Astrocyte (in vitro differentiated cells and primary cell): ENCODE data around the gene RAB11FIP5. TPM values are rescaled to one million over a fixed set of nuclear protein-coding genes. Genes with fewer than 3 reads are reported as not detected.

ENCODE experiments used
- DNase-seq: peaks from one replicate; pipeline ENCODE4 v3.0.0-alpha.2; 2010; ENCODE audit warnings: low read depth
- FAIRE-seq: peaks from 2 replicates; lab custom pipeline; 2011; peaks lifted over from hg19 to GRCh38; lab: Jason Lieb, UNC
- H2AFZ ChIP-seq: 2 replicates; pipeline ENCODE4 v1.6.0; 2012; ENCODE audit warnings: low read depth, low read length, inconsistent platforms
- H3K27ac ChIP-seq: 2 replicates; pipeline ENCODE4 v1.5.1; 2011; ENCODE audit warnings: low read depth, low read length, inconsistent platforms
- H3K27me3 ChIP-seq: 2 replicates; pipeline ENCODE4 v1.6.0; 2011; ENCODE audit warnings: low read length, inconsistent platforms; ENCODE audit not compliant: insufficient read depth
- H3K36me3 ChIP-seq: 2 replicates; pipeline ENCODE4 v1.5.1; 2011; ENCODE audit warnings: low read length, inconsistent platforms; ENCODE audit not compliant: insufficient read depth
- H3K4me1 ChIP-seq: 2 replicates; pipeline ENCODE4 v1.5.1; 2011; ENCODE audit warnings: low read length, inconsistent platforms; ENCODE audit not compliant: insufficient read depth
- H3K4me2 ChIP-seq: 2 replicates; pipeline ENCODE4 v1.6.0; 2012; ENCODE audit warnings: low read length, inconsistent platforms
- H3K4me3 ChIP-seq: 2 replicates; pipeline ENCODE4 v1.5.1; 2011; ENCODE audit warnings: low read depth, mild to moderate bottlenecking, low read length, inconsistent platforms; ENCODE audit not compliant: insufficient read depth
- H3K79me2 ChIP-seq: 2 replicates; pipeline ENCODE4 v1.6.0; 2012; ENCODE audit warnings: mild to moderate bottlenecking, low read length, inconsistent platforms; ENCODE audit not compliant: insufficient read depth
- H3K9ac ChIP-seq: 2 replicates; pipeline ENCODE4 v1.6.0; 2012; ENCODE audit warnings: mild to moderate bottlenecking, low read length, inconsistent platforms
- H3K9me3 ChIP-seq: 2 replicates; pipeline ENCODE4 v1.5.1; 2012; ENCODE audit warnings: low read depth, mild to moderate bottlenecking, low read length, inconsistent platforms; ENCODE audit not compliant: insufficient read depth
- H4K20me1 ChIP-seq: 2 replicates; pipeline ENCODE4 v1.6.0; 2012; ENCODE audit warnings: low read length, inconsistent platforms; ENCODE audit not compliant: insufficient read depth
- H3K27ac Mint-ChIP-seq: one replicate; pipeline ENCODE4 v1.8.0; 2021; ENCODE audit warnings: mild to moderate bottlenecking, mixed read lengths; ENCODE audit not compliant: unreplicated experiment
- H3K27me3 Mint-ChIP-seq: one replicate; pipeline ENCODE4 v1.8.0; 2021; ENCODE audit warnings: low read depth, mixed read lengths; ENCODE audit not compliant: unreplicated experiment
- H3K36me3 Mint-ChIP-seq: one replicate; pipeline ENCODE4 v1.8.0; 2021; ENCODE audit warnings: low read depth, mixed read lengths; ENCODE audit not compliant: unreplicated experiment
- H3K4me1 Mint-ChIP-seq: one replicate; pipeline ENCODE4 v1.8.0; 2021; ENCODE audit warnings: low read depth, mixed read lengths; ENCODE audit not compliant: unreplicated experiment
- H3K4me3 Mint-ChIP-seq: one replicate; pipeline ENCODE4 v1.8.0; 2021; ENCODE audit warnings: mild to moderate bottlenecking, moderate library complexity, mixed read lengths; ENCODE audit not compliant: unreplicated experiment
- H3K9me3 Mint-ChIP-seq: one replicate; pipeline ENCODE4 v1.8.0; 2021; ENCODE audit warnings: mild to moderate bottlenecking, mixed read lengths; ENCODE audit not compliant: unreplicated experiment
- CTCF ChIP-seq: IDR thresholded peaks from 2 replicates; pipeline ENCODE4 v1.5.1; 2011; ENCODE audit warnings: low read depth, mild to moderate bottlenecking, inconsistent platforms, low read length, moderate library complexity; ENCODE audit not compliant: insufficient read depth
- EZH2 ChIP-seq: IDR thresholded peaks from 2 replicates; pipeline ENCODE4 v1.6.1; 2012; ENCODE audit warnings: mild to moderate bottlenecking, low read length, inconsistent platforms; ENCODE audit not compliant: insufficient read depth
- total RNA-seq: library from RNA; stranded (reverse); gene quantifications from 2 replicates; pipeline ENCODE4 v1.2.1, GENCODE V29; 2021

Gene RAB11FIP5
- total RNA-seq, 1 donor from 2014 or later = 56.0 TPM

- Histone ChIP-seq H3K9ac (no peak overlapping the region), H3K36me3 (peaks cover 5% of the 10 kb centered on the region), H3K4me2 (no peak overlapping the region), H3K9me3 (no peaks in the 10 kb centered on the region), H3K27ac (no peak overlapping the region), H4K20me1 (peaks cover 30% of the 10 kb centered on the region), H2AFZ (no peak overlapping the region), H3K4me3 (no peak overlapping the region), H3K79me2 (no peaks in the 10 kb centered on the region), H3K27me3 (no peaks in the 10 kb centered on the region), H3K4me1 (no peaks in the 10 kb centered on the region)
- no peak for FAIRE-seq
- no peak for DNase-seq
- peaks cover 22% of the 10 kb centered on the region for H3K36me3 Mint-ChIP-seq
- H3K4me1 Mint-ChIP-seq = peaks cover 2% of the 10 kb centered on the region
- H3K27ac Mint-ChIP-seq = no peak overlapping the region
- TF ChIP-seq EZH2 (no peak), CTCF (no peak)
- H3K9me3 Mint-ChIP-seq = peaks cover 2% of the 10 kb centered on the region
- no peak overlapping the region for H3K4me3 Mint-ChIP-seq
- H3K27me3 Mint-ChIP-seq = peaks cover 3% of the 10 kb centered on the region
Observed at GRCh38 chr2:73031725-73032701, 80.7 kb downstream of the RAB11FIP5 start.

GRCh38 chr2:73031095-73031678 lies 81.6 kb downstream of the RAB11FIP5 start:
- H4K20me1 ChIP-seq = peaks cover 26% of the 10 kb centered on the region
- Mint-ChIP-seq H3K9me3 (peaks cover 2% of the 10 kb centered on the region), H3K27me3 (peaks cover 3% of the 10 kb centered on the region), H3K4me3 (no peak overlapping the region), H3K27ac (no peak overlapping the region), H3K36me3 (peaks cover 19% of the 10 kb centered on the region), H3K4me1 (peaks cover 2% of the 10 kb centered on the region)
- no peaks in the 10 kb centered on the region for H3K4me1 ChIP-seq
- no peak overlapping the region for H3K27ac ChIP-seq
- no peak overlapping the region for H3K9ac ChIP-seq
- H3K9me3 ChIP-seq = no peaks in the 10 kb centered on the region
- H3K27me3 ChIP-seq = no peaks in the 10 kb centered on the region
- H2AFZ ChIP-seq = no peak overlapping the region
- no peaks in the 10 kb centered on the region for H3K79me2 ChIP-seq
- peaks cover 5% of the 10 kb centered on the region for H3K36me3 ChIP-seq
- no peak for FAIRE-seq
- no peak overlapping the region for H3K4me3 ChIP-seq
- no peak overlapping the region for H3K4me2 ChIP-seq
- no peak for DNase-seq
- no peak for TF ChIP-seq CTCF
- no peak for TF ChIP-seq EZH2
